CD4-positive, alpha-beta T cell (primary cell): ENCODE measurements around the gene UVSSA. TPM values are rescaled to one million over a fixed set of nuclear protein-coding genes. Genes with fewer than 3 reads are reported as not detected.

Experiments used
- ATAC-seq: fragments of 200-7000 bp; cut with Tn5 transposase; one replicate; pipeline ENCODE4 v1.10.0; 2022; ENCODE audit warnings: mild to moderate bottlenecking; ENCODE audit not compliant: poor library complexity
- CTCF ChIA-PET: fragments of 350-600 bp; sonication (Branson Sonifier 250); formaldehyde crosslinking; loops from one replicate; lab custom pipeline; 2021; ENCODE audit warnings: antibody characterized with exemption, inconsistent platforms; lab: Charles Lee
- POLR2A ChIA-PET: fragments of 350-600 bp; sonication (Branson Sonifier 250); formaldehyde crosslinking; loops from one replicate; lab custom pipeline; 2021; ENCODE audit warnings: antibody characterized with exemption, inconsistent platforms; lab: Charles Lee
- DNase-seq, 14 experiments: peaks; one replicate each; pipeline ENCODE4 v3.0.0-alpha.2; 2013 to 2020; ENCODE audit warnings: mixed read lengths in 2 of 14
- H3K27ac ChIP-seq, 2 donors: one replicate each; pipeline versions ENCODE4 v1.5.1 to v1.7.0; 2013; ENCODE audit warnings: low read length in 2 of 2, low read depth in 1 of 2, mild to moderate bottlenecking in 1 of 2
- H3K27me3 ChIP-seq, 2 experiments: 1 replicate in 1 of 2; 2 replicates in 1 of 2; pipeline versions ENCODE4 v1.6.1 to v1.7.0; 2013; ENCODE audit warnings: low read length in 2 of 2, control low read depth in 1 of 2, mild to moderate bottlenecking in 1 of 2, moderate library complexity in 1 of 2; ENCODE audit not compliant: insufficient read depth in 2 of 2, control insufficient read depth in 1 of 2
- H3K36me3 ChIP-seq: one replicate; pipeline ENCODE4 v1.6.1; 2013; ENCODE audit warnings: low read length, control low read depth; ENCODE audit not compliant: insufficient read depth
- H3K4me1 ChIP-seq: one replicate; pipeline ENCODE4 v1.6.1; 2013; ENCODE audit warnings: low read length, control low read depth; ENCODE audit not compliant: insufficient read depth
- H3K4me3 ChIP-seq: one replicate; pipeline ENCODE4 v1.5.1; 2013; ENCODE audit warnings: mild to moderate bottlenecking, low read length, moderate library complexity
- H3K9me3 ChIP-seq, 2 experiments: 1 replicate in 1 of 2; 2 replicates in 1 of 2; pipeline versions ENCODE4 v1.6.1 to v1.7.0; 2013; ENCODE audit warnings: low read length in 2 of 2, mild to moderate bottlenecking in 2 of 2, control low read depth in 1 of 2, moderate library complexity in 1 of 2; ENCODE audit not compliant: control insufficient read depth in 1 of 2, insufficient read depth in 1 of 2
- H3K27ac Mint-ChIP-seq: one replicate; pipeline ENCODE4 v1.8.0; 2020; ENCODE audit warnings: mixed read lengths
- H3K27me3 Mint-ChIP-seq: one replicate; pipeline ENCODE4 v1.8.0; 2021; ENCODE audit warnings: mixed read lengths
- H3K36me3 Mint-ChIP-seq: one replicate; pipeline ENCODE4 v1.8.0; 2021; ENCODE audit warnings: low read depth, mixed read lengths
- H3K4me1 Mint-ChIP-seq: one replicate; pipeline ENCODE4 v1.8.0; 2021; ENCODE audit warnings: low read depth, mixed read lengths
- H3K4me3 Mint-ChIP-seq: one replicate; pipeline ENCODE4 v1.8.0; 2020; ENCODE audit warnings: mild to moderate bottlenecking, mixed read lengths
- H3K9me3 Mint-ChIP-seq: one replicate; pipeline ENCODE4 v1.8.0; 2020; ENCODE audit warnings: mixed read lengths
- CTCF ChIP-seq: fragments of 200-600 bp; IDR thresholded peaks from one replicate; pipeline ENCODE4 v1.8.0; 2022; ENCODE audit warnings: antibody characterized with exemption, mild to moderate bottlenecking
- intact Hi-C, 2 experiments: fragments of 100-400 bp; cut with DNase I in 1 of 2; cut with micrococcal nuclease in 1 of 2; formaldehyde crosslinking; loops; one replicate each; pipeline versions ENCODE4 v1.15.1 to v1.9.0; 2023 to 2025; cut with DNase I, micrococcal nuclease
- total RNA-seq, 174 experiments: library from RNA in 2 of 174; stranded (reverse) in 2 of 174; gene quantifications; one replicate each; pipeline ENCODE4 v1.2.3 and lab custom pipeline; 2021 to 2026

UVSSA gene
- total RNA-seq, 2 experiments from 2014 or later, result 31.1 to 33.1 TPM

- peak in 1 of 14 experiments; percentile 11 for DNase-seq
- intact Hi-C loops, result no loop called here
These were observed 55.1 kb downstream of the UVSSA start for GRCh38 chr4:1402021-1402515.

GRCh38 chr4:1402516-1403091 lies 55.6 kb downstream of the UVSSA start:
- Mint-ChIP-seq H3K27ac (no peak overlapping the region), H3K36me3 (no peaks in the 10 kb centered on the region), H3K4me1 (no peaks in the 10 kb centered on the region), H3K27me3 (peaks cover 26% of the 10 kb centered on the region), H3K9me3 (no peaks in the 10 kb centered on the region), H3K4me3 (no peak overlapping the region)
- Histone ChIP-seq H3K9me3 (peaks cover under 1 to 52% of the 10 kb centered on the region in 2 experiments), H3K36me3 (no peaks in the 10 kb centered on the region), H3K4me1 (peaks cover 22% of the 10 kb centered on the region), H3K27ac (no peak overlapping the region), H3K4me3 (no peak overlapping the region), H3K27me3 (peaks cover 34 to 54% of the 10 kb centered on the region in 2 experiments)
- DNase-seq (peak in 1 of 14 experiments; percentile 11), ATAC-seq (no peak)
- ChIA-PET POLR2A (interaction anchor here (0.6 kb wide), 1 partner anchor 147 kb away, joined by 3 read pairs; no protein-coding TSS in a partner anchor), CTCF (no interaction called here)
- no peak for TF ChIP-seq CTCF
- intact Hi-C loops, result no loop called here

More at GRCh38 chr4:1402021-1402515, 55.1 kb downstream of the UVSSA start:
- Mint-ChIP-seq H3K9me3 (no peaks in the 10 kb centered on the region), H3K4me1 (no peaks in the 10 kb centered on the region), H3K4me3 (no peak overlapping the region), H3K27ac (no peak overlapping the region), H3K36me3 (no peaks in the 10 kb centered on the region), H3K27me3 (peaks cover 22% of the 10 kb centered on the region)
- TF ChIP-seq CTCF, result no peak
- no peak for ATAC-seq
- no peak overlapping the region for H3K4me3 ChIP-seq
- peaks cover 5 to 55% of the 10 kb centered on the region in 2 experiments for H3K9me3 ChIP-seq
- ChIA-PET CTCF (no interaction called here), POLR2A (interaction anchor here (0.6 kb wide), 1 partner anchor 147 kb away, joined by 3 read pairs; no protein-coding TSS in a partner anchor)
- H3K4me1 ChIP-seq, result peaks cover 22% of the 10 kb centered on the region
- peaks cover 29 to 48% of the 10 kb centered on the region in 2 experiments for H3K27me3 ChIP-seq
- no peak overlapping the region for H3K27ac ChIP-seq
- H3K36me3 ChIP-seq, result no peaks in the 10 kb centered on the region

- CTCF ChIA-PET, result no interaction called here
- H3K27me3 ChIP-seq, result peaks cover 35 to 57% of the 10 kb centered on the region in 2 experiments
- ATAC-seq, result no peak
- H3K4me1 ChIP-seq, result peaks cover 22% of the 10 kb centered on the region
- POLR2A ChIA-PET, result no interaction called here
- DNase-seq, result peak in 1 of 14 experiments; percentile 16
- Mint-ChIP-seq H3K36me3 (no peaks in the 10 kb centered on the region), H3K27ac (no peak overlapping the region), H3K4me1 (no peaks in the 10 kb centered on the region), H3K9me3 (no peaks in the 10 kb centered on the region), H3K27me3 (peaks cover 28% of the 10 kb centered on the region), H3K4me3 (no peak overlapping the region)
- peaks cover 0 to 52% of the 10 kb centered on the region in 2 experiments for H3K9me3 ChIP-seq
- no peak overlapping the region for H3K27ac ChIP-seq
- intact Hi-C loops, result no loop called here
- H3K4me3 ChIP-seq, result no peak overlapping the region
- no peak for TF ChIP-seq CTCF
- no peaks in the 10 kb centered on the region for H3K36me3 ChIP-seq
These were observed 56.2 kb downstream of the UVSSA start for GRCh38 chr4:1403177-1403583.
